Articular chondrocyte of knee joint (primary cell): ENCODE data around the gene OR5L1. TPM values are rescaled to one million over a fixed set of nuclear protein-coding genes. Genes with fewer than 3 reads are reported as not detected.

Experiments
- total RNA-seq: library from RNA; depleted of rRNA; stranded (reverse); fragments of >200 nt; gene quantifications from 2 replicates; pipeline ENCODE4 v1.2.3, GENCODE V29; 2012

The OR5L1 gene
- total RNA-seq = not detected in 2 replicates

DNA sequence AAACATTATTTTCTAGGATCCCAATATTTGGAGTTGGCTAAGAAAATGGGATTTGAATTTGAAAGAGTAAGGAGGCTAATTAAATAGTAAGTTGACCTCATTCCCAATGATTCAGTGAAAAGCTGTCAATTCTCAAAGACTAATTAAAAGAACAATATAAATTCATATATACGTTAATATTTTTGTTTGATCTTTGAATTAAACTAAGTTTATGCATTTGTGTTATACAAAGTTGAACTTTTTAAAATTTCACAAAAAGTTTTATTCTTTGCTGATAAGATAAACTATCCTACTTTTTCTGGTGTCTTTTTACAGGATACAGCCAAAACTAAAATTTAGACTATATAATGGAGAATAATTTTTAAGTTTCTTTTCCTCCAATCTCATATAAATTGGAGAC lies at the start of gene OR5L1:
Gene OR5L1 (plus strand): TSS at position 301 of the 400 bp plus-strand sequence. CDS start 100 bp downstream, outside the sequence.

DNA sequence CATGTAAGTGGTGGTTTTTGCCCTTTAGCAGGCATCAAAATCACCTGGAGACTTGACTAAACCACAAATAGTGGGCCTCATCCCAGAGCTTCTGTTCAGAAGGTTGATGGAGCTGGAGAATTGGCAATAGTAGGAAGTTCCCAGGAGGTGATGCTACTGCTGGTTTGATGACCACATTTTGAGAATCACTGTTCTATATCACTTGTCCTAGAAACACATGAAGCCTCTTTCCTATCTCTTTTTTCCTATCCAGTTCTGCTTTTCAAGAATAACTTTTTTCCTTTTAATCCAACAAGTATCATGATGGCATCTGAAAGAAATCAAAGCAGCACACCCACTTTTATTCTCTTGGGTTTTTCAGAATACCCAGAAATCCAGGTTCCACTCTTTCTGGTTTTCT lies 38.0 kb upstream of the OR5L1 start, which contains the start of gene OR5D13:
Gene OR5D13 (plus strand): TSS at position 301 of the 400 bp plus-strand sequence. CDS start 0 bp downstream, at position 301.

GRCh38 chr11:55795256-55795655 lies 15.9 kb upstream of the OR5L1 start, which contains the start of gene OR5D14:
TSS of gene OR5D14 (plus strand) at chr11:55795556. CDS start at chr11:55795556, 0 bp downstream.

DNA sequence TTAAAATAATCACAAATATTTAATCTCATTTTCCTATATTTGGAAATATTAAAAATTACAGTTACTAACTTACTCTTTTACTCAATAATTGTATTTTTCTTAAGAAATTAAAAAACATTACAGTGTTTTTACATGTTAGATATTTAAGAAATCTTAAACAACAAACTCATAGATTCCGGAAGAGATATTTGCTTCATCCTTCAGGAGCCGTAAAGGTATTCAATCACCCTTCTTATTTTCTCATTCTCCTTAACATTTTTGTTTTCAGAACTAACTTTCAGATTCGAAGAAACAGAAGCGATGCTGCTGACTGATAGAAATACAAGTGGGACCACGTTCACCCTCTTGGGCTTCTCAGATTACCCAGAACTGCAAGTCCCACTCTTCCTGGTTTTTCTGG lies 8.2 kb downstream of the OR5L1 start, which contains the start of gene OR5D18:
Gene OR5D18 (plus strand): TSS at position 301 of the 400 bp plus-strand sequence. CDS start 0 bp downstream, at position 301.

DNA sequence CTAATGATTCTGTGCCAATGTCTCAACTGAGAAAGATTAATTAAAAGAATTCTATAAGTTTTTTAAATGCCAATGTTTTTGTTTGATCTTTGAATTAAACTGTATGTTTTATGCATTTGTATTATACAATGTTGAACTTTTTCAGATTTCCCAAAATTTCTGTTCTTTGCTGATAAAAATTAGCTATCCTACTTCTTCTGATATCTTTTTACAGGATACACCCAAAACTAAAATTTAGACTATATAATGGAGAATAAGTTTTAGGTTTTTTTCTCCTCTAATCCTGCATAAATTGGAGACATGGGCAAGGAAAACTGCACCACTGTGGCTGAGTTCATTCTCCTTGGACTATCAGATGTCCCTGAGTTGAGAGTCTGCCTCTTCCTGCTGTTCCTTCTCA lies 15.8 kb downstream of the OR5L1 start, which contains the start of gene OR5L2:
Gene OR5L2 (plus strand): TSS at position 301 of the 400 bp plus-strand sequence. CDS start 0 bp downstream, at position 301.

GRCh38 chr11:55838452-55838851 lies 27.3 kb downstream of the OR5L1 start, which contains the start of gene OR5D16:
TSS of gene OR5D16 (plus strand) at chr11:55838752. CDS start at chr11:55838752, 0 bp downstream.

Other genes with a start within 250 kb of the OR5L1 start
- gene OR4C16, start 239.2 kb upstream of the OR5L1 start, total RNA-seq = not detected in 2 replicates
- not detected in 2 replicates for gene OR4C11, start 203.7 kb upstream of the OR5L1 start, total RNA-seq
- not detected in 2 replicates for gene OR4P4, start 176.3 kb upstream of the OR5L1 start, total RNA-seq
- not detected in 2 replicates for gene OR4S2, start 163.0 kb upstream of the OR5L1 start, total RNA-seq
- not detected in 2 replicates for gene OR4C6, start 149.2 kb upstream of the OR5L1 start, total RNA-seq
- not detected in 2 replicates for gene OR5D13, start 37.9 kb upstream of the OR5L1 start, total RNA-seq
- not detected in 2 replicates for gene OR5D14, start 15.8 kb upstream of the OR5L1 start, total RNA-seq
- gene OR5D18, start 8.3 kb downstream of the OR5L1 start, total RNA-seq = not detected in 2 replicates
- not detected in 2 replicates for gene OR5L2, start 15.9 kb downstream of the OR5L1 start, total RNA-seq
- not detected in 2 replicates for gene OR5D16, start 27.4 kb downstream of the OR5L1 start, total RNA-seq
- not detected in 2 replicates for gene TRIM51, start 71.9 kb downstream of the OR5L1 start, total RNA-seq
- gene OR5W2, start 103.2 kb downstream of the OR5L1 start, total RNA-seq = not detected in 2 replicates
- gene OR5I1, start 125.0 kb downstream of the OR5L1 start, total RNA-seq = not detected in 2 replicates
- not detected in 2 replicates for gene OR10AG1, start 158.6 kb downstream of the OR5L1 start, total RNA-seq
- not detected in 2 replicates for gene OR5F1, start 183.3 kb downstream of the OR5L1 start, total RNA-seq
- not detected in 2 replicates for gene OR5AS1, start 216.3 kb downstream of the OR5L1 start, total RNA-seq